IMR-90 (cell line): Measurements from ENCODE around the gene PRKCB. TPM values are rescaled to one million over a fixed set of nuclear protein-coding genes. Genes with fewer than 3 reads are reported as not detected.
"Not testable (repeated sequence)": the region's sequence is repeated elsewhere in the genome, so short reads cannot be mapped to it uniquely, and the experiment has no call there.

Experiments used
- ATAC-seq: fragments of 200-7000 bp; cut with Tn5 transposase; 2 replicates; pipeline ENCODE4 v1.9.1; 2020; ENCODE audit warnings: low read depth, mild to moderate bottlenecking, moderate library complexity
- BruUV-seq: library from RNA; stranded (reverse); fragments of 400-500 nt; replicated peaks from 2 replicates; lab custom pipeline; 2021; lab: Mats Ljungman, UMichigan
- CTCF ChIA-PET: fragments of 300-600 bp; formaldehyde crosslinking; extraction: SDS; loops from one replicate; lab custom pipeline; 2021; ENCODE audit warnings: antibody characterized with exemption; lab: Yijun Ruan, JAX
- POLR2A ChIA-PET: fragments of 300-600 bp; sonication (Branson Sonifier 250); formaldehyde crosslinking; loops from one replicate; lab custom pipeline; 2022; ENCODE audit warnings: antibody characterized with exemption; ENCODE audit not compliant: unreplicated experiment; lab: Charles Lee
- DNase-seq: peaks from one replicate; pipeline ENCODE4 v3.0.0; 2013
- H2AFZ ChIP-seq: replicated peaks from 2 replicates; pipeline ENCODE3; 2013; ENCODE audit warnings: low read length, mild to moderate bottlenecking; ENCODE audit not compliant: poor library complexity
- H2AK5ac ChIP-seq: 2 replicates; pipeline ENCODE4 v1.6.1; 2013; ENCODE audit warnings: low read depth, low read length, inconsistent platforms
- H2AK9ac ChIP-seq: replicated peaks from 2 replicates; pipeline ENCODE3; 2013; ENCODE audit warnings: mild to moderate bottlenecking, low read depth, low read length, moderate library complexity; ENCODE audit not compliant: poor library complexity
- H2BK120ac ChIP-seq: 2 replicates; pipeline ENCODE4 v1.6.1; 2013; ENCODE audit warnings: low read depth, low read length, inconsistent platforms
- H2BK15ac ChIP-seq: 3 replicates; pipeline ENCODE4 v1.6.1; 2013; ENCODE audit warnings: low read depth, low read length, inconsistent platforms
- H2BK20ac ChIP-seq: 2 replicates; pipeline ENCODE4 v1.6.1; 2013; ENCODE audit warnings: low read depth, mild to moderate bottlenecking, inconsistent platforms, low read length, moderate library complexity
- H2BK5ac ChIP-seq: 2 replicates; pipeline ENCODE4 v1.6.1; 2013; ENCODE audit warnings: mild to moderate bottlenecking, low read depth, low read length, inconsistent platforms; ENCODE audit not compliant: poor library complexity, severe bottlenecking
- H3K14ac ChIP-seq: replicated peaks from 2 replicates; pipeline ENCODE4 v1.6.1; 2013; ENCODE audit warnings: low read depth, low read length, inconsistent platforms
- H3K18ac ChIP-seq: 2 replicates; pipeline ENCODE4 v1.6.1; 2013; ENCODE audit warnings: low read depth, low read length, control low read depth
- H3K23ac ChIP-seq: 2 replicates; pipeline ENCODE4 v1.6.1; 2013; ENCODE audit warnings: low read depth, low read length, inconsistent platforms
- H3K27ac ChIP-seq: 2 replicates; pipeline ENCODE4 v1.5.1; 2013; ENCODE audit warnings: mild to moderate bottlenecking, control low read depth, low read length; ENCODE audit not compliant: insufficient read depth
- H3K27me3 ChIP-seq: 2 replicates; pipeline ENCODE4 v1.6.1; 2013; ENCODE audit warnings: low read length; ENCODE audit not compliant: control insufficient read depth, insufficient read depth
- H3K36me3 ChIP-seq: 2 replicates; pipeline ENCODE4 v1.6.1; 2013; ENCODE audit warnings: low read length, mixed read lengths; ENCODE audit not compliant: control insufficient read depth, insufficient read depth
- H3K4ac ChIP-seq: 2 replicates; pipeline ENCODE4 v1.6.1; 2013; ENCODE audit warnings: low read depth, low read length, inconsistent platforms
- H3K4me1 ChIP-seq: 2 replicates; pipeline ENCODE4 v1.6.1; 2013; ENCODE audit warnings: low read length, mixed read lengths; ENCODE audit not compliant: control insufficient read depth, insufficient read depth
- H3K4me2 ChIP-seq: 2 replicates; pipeline ENCODE4 v1.6.1; 2013; ENCODE audit warnings: low read depth, mild to moderate bottlenecking, control low read depth, low read length, moderate library complexity
- H3K4me3 ChIP-seq: 2 replicates; pipeline ENCODE4 v1.5.1; 2013; ENCODE audit warnings: low read depth, mild to moderate bottlenecking, control low read depth, low read length, moderate library complexity; ENCODE audit not compliant: insufficient read depth
- H3K56ac ChIP-seq: 2 replicates; pipeline ENCODE4 v1.6.1; 2013; ENCODE audit warnings: low read length, inconsistent platforms; ENCODE audit not compliant: insufficient read depth; ENCODE audit errors: extremely low read depth
- H3K79me1 ChIP-seq, 2 experiments: 2 replicates each; pipeline ENCODE4 v1.6.1; 2013; ENCODE audit warnings: low read length in 2 of 2, inconsistent platforms in 1 of 2, low read depth in 1 of 2
- H3K9ac ChIP-seq: 2 replicates; pipeline ENCODE4 v1.6.1; 2013; ENCODE audit warnings: low read depth, low read length, control low read depth
- H3K9me1 ChIP-seq: 2 replicates; pipeline ENCODE4 v1.6.1; 2013; ENCODE audit warnings: low read length, inconsistent platforms; ENCODE audit not compliant: insufficient read depth
- H3K9me3 ChIP-seq: 2 replicates; pipeline ENCODE4 v1.6.1; 2013; ENCODE audit warnings: low read length; ENCODE audit not compliant: control insufficient read depth, insufficient read depth
- H4K20me1 ChIP-seq: 2 replicates; pipeline ENCODE4 v1.6.1; 2013; ENCODE audit warnings: low read length, inconsistent platforms; ENCODE audit not compliant: insufficient read depth
- H4K5ac ChIP-seq: 2 replicates; pipeline ENCODE4 v1.6.1; 2013; ENCODE audit warnings: mild to moderate bottlenecking, low read depth, low read length, control low read depth
- H4K8ac ChIP-seq, 2 experiments: 2 replicates each; pipeline ENCODE4 v1.6.1; 2013; ENCODE audit warnings: low read depth in 2 of 2, low read length in 2 of 2, control low read depth in 1 of 2, inconsistent platforms in 1 of 2
- H4K91ac ChIP-seq: 2 replicates; pipeline ENCODE4 v1.6.1; 2013; ENCODE audit warnings: low read depth, low read length, inconsistent platforms; ENCODE audit not compliant: insufficient read depth
- WGBS, 2 experiments: methylation state at CpG; one replicate each; pipeline versions ENCODE4 v1.1.5 to v1.1.7; 2013; ENCODE audit warnings: missing lambda C conversion rate in 2 of 2; ENCODE audit not compliant: insufficient read length in 1 of 2; ENCODE audit errors: extremely low coverage in 2 of 2; 5-methylcytosine and 5-hydroxymethylcytosine counted together
- dilution Hi-C: fragments of 300-500 bp; cut with HindIII; formaldehyde crosslinking; loops from one replicate; pipeline ENCODE4 v1.14.3; 2018; ENCODE audit warnings: low sequenced_read_pairs; ENCODE audit not compliant: unreplicated experiment
- in situ Hi-C: fragments of 300-500 bp; cut with MboI; formaldehyde crosslinking; loops from 3 replicates; pipeline ENCODE4 v1.14.3; 2019; ENCODE audit warnings: low sequenced_read_pairs, inconsistent platforms, mixed read lengths
- intact Hi-C: fragments of 100-400 bp; cut with micrococcal nuclease; formaldehyde crosslinking; loops from 2 replicates; pipeline ENCODE4 v1.10.0; 2022
- polyA plus RNA-seq, 3 experiments: library from polyadenylated mRNA; depleted of rRNA; stranded (reverse); fragments of >200 nt; gene quantifications; 2 replicates each; pipeline ENCODE4 v1.2.3, GENCODE V29; 2012; ENCODE audit warnings: low replicate concordance in 1 of 3
- total RNA-seq: library from RNA; depleted of rRNA; stranded (reverse); fragments of >200 nt; gene quantifications from 2 replicates; pipeline ENCODE4 v1.2.3, GENCODE V29; 2012

PRKCB gene
- total and polyA plus RNA-seq, 2 of the 4 experiments (the other 2 are of a cell fraction) = under 0.01 TPM; not detected in 1

DNA sequence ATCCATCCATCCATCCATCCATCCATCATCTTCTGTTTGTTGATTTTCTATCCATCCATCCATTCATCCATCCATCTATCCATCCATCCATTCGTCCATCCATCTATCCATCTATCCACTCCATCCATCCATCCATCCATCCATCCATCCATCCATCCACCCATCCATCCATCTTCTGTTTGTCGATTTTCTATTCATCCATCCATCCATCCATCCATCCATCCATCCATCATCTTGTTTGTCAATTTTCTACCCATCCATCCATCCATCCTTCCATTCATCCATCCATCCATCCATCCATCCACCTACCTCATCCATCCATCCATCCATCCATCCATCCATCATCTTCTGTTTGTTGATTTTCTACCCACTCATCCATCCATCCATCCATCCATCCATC is 97.9 kb downstream of the PRKCB start:
- DNase-seq, H2BK120ac ChIP-seq, H3K4me2 ChIP-seq, H3K36me3 ChIP-seq, H2AFZ ChIP-seq, BruUV-seq, H3K9me1 ChIP-seq, H2BK15ac ChIP-seq, H3K4me3 ChIP-seq, H3K9ac ChIP-seq, H3K27ac ChIP-seq, H4K20me1 ChIP-seq, H3K27me3 ChIP-seq, ATAC-seq, H3K18ac ChIP-seq, H4K91ac ChIP-seq, H3K23ac ChIP-seq, H2BK20ac ChIP-seq, POLR2A ChIA-PET, H3K4ac ChIP-seq, CTCF ChIA-PET, H3K9me3 ChIP-seq, H4K8ac ChIP-seq, H3K79me1 ChIP-seq, H3K14ac ChIP-seq, H3K56ac ChIP-seq, intact Hi-C loops, in situ Hi-C loops, dilution Hi-C loops, H2AK5ac ChIP-seq, H2AK9ac ChIP-seq, H4K5ac ChIP-seq, H3K4me1 ChIP-seq: not testable (repeated sequence)
- H2BK5ac ChIP-seq = peak overlapping the region; percentile 19
- WGBS, 2 experiments = 17 to 100% methylated on average over 1 to 2 of the region's 2 CpGs
